Fibroblast of skin of right biceps (primary cell): ENCODE data around the gene ZNF653.

ENCODE experiments used
- DNase-seq: peaks from one replicate; pipeline ENCODE4 v3.0.0-alpha.2; 2013

The ZNF653 gene

GRCh38 chr19:11513946-11514345 lies 8.3 kb upstream of the ZNF653 start:
- no peak for DNase-seq

GRCh38 chr19:11510444-11510843 lies 4.8 kb upstream of the ZNF653 start:
- DNase-seq: no peak

- no peak for DNase-seq
These were observed 1.9 kb upstream of the ZNF653 start for GRCh38 chr19:11507370-11508078.

- DNase-seq: no peak
These were observed 1.3 kb upstream of the ZNF653 start for GRCh38 chr19:11506967-11507366.

- no peak for DNase-seq
These were observed 489 bp upstream of the ZNF653 start for GRCh38 chr19:11506101-11506555.

GRCh38 chr19:11505032-11505503 lies 571 bp downstream of the ZNF653 start:
- peak; percentile 95 for DNase-seq

- DNase-seq: no peak
These were observed 1.1 kb downstream of the ZNF653 start for GRCh38 chr19:11504502-11505031.

GRCh38 chr19:11499890-11500420 lies 5.7 kb downstream of the ZNF653 start:
- no peak for DNase-seq

GRCh38 chr19:11499220-11499726 lies 6.4 kb downstream of the ZNF653 start:
- DNase-seq: no peak

GRCh38 chr19:11496391-11497163 lies 9.1 kb downstream of the ZNF653 start:
- peak; percentile 88 for DNase-seq

GRCh38 chr19:11495885-11496284 lies 9.8 kb downstream of the ZNF653 start:
- DNase-seq: no peak

- DNase-seq: no peak
These were observed 10.2 kb downstream of the ZNF653 start for GRCh38 chr19:11495481-11495880.

- DNase-seq: no peak
These were observed 10.9 kb downstream of the ZNF653 start for GRCh38 chr19:11494634-11495285.

GRCh38 chr19:11489378-11489777 lies 16.3 kb downstream of the ZNF653 start:
- no peak for DNase-seq

GRCh38 chr19:11486661-11487503 lies 18.8 kb downstream of the ZNF653 start:
- no peak for DNase-seq

- no peak for DNase-seq
These were observed 20.3 kb downstream of the ZNF653 start for GRCh38 chr19:11485245-11485837.

GRCh38 chr19:11483366-11484111 lies 22.1 kb downstream of the ZNF653 start:
- no peak for DNase-seq

- peak; percentile 77 for DNase-seq
These were observed 23.1 kb downstream of the ZNF653 start for GRCh38 chr19:11482384-11483050.

GRCh38 chr19:11481534-11482383 lies 23.9 kb downstream of the ZNF653 start:
- DNase-seq: peak; percentile 85
